Measurements from ENCODE around the gene IRX2. TPM values are rescaled to one million over a fixed set of nuclear protein-coding genes. Genes with fewer than 3 reads are reported as not detected.

The IRX2 gene
- total RNA-seq, 1 donor from 2014 or later = 6.7 TPM

DNA sequence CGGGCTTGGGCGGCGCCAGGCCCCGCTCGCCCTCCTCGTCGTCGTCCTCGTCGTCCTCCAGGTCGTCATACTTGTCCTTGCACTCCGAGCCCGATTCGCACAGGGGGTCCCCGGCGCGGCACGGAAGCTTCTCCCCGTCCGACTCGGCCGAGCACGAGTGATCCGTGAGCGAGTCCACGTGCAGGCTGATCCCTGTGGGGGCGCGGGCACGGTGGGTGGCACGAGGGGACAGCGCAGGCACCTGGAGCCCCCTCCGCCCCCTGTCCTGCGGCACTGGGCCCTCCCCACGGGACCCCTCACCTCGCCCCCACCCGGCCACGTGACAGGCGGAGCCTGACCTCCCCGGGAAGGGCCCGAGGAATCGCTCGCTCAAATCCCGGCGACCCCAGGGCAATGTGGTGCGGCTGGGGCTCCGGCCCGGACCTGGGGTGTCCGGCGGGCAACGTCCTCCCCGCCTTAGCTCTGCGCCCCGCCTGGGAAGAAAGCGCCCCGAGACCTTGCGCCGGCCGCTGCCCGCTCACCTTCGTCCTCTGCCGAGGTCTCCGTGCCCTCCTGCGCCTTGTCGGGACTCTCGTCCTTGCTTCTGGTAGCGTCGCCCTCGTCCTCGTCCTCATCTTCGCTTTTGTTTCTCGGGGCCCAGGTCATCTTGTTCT, 2.5 kb downstream of the IRX2 start:
- peaks cover 10% of the 10 kb centered on the region for H3K36me3 Mint-ChIP-seq (ENCODE audit: low read depth, unreplicated experiment)
- Histone ChIP-seq H3K79me2 (ENCODE audit: insufficient read depth, low read length) (peaks cover 82% of the 10 kb centered on the region), H3K4me3 (ENCODE audit: insufficient read depth, low read depth, low read length) (peak overlapping the region; percentile 77), H3K27me3 (ENCODE audit: insufficient read depth, low read length) (peaks cover 2% of the 10 kb centered on the region), H4K20me1 (ENCODE audit: insufficient read depth, low read length) (peaks cover 41% of the 10 kb centered on the region), H3K4me1 (ENCODE audit: insufficient read depth, low read length) (peaks cover 24% of the 10 kb centered on the region), H3K36me3 (ENCODE audit: insufficient read depth, low read length) (peaks cover 8% of the 10 kb centered on the region), H2AFZ (ENCODE audit: low read depth, low read length) (no peak overlapping the region), H3K4me2 (ENCODE audit: low read length) (peak overlapping the region; percentile 80), H3K9me3 (ENCODE audit: insufficient read depth, low read depth, low read length) (no peaks in the 10 kb centered on the region), H3K27ac (ENCODE audit: low read depth, low read length) (peak overlapping the region; percentile 79), H3K9ac (ENCODE audit: low read length) (peak overlapping the region; percentile 90)
- no peak overlapping the region for H3K27ac Mint-ChIP-seq (ENCODE audit: unreplicated experiment)
- TF ChIP-seq EZH2 (IDR thresholded peaks at IDR 0.05; ENCODE audit: insufficient read depth, low read length) (no peak), CTCF (IDR thresholded peaks at IDR 0.05; ENCODE audit: insufficient read depth, low read depth, low read length) (no peak)
- H3K9me3 Mint-ChIP-seq (ENCODE audit: unreplicated experiment) = peaks cover 7% of the 10 kb centered on the region
- peaks cover 20% of the 10 kb centered on the region for H3K27me3 Mint-ChIP-seq (ENCODE audit: low read depth, unreplicated experiment)
- no peak for DNase-seq (ENCODE audit: low read depth)
- no peak for FAIRE-seq
- no peak overlapping the region for H3K4me3 Mint-ChIP-seq (ENCODE audit: unreplicated experiment)
- H3K4me1 Mint-ChIP-seq (ENCODE audit: low read depth, unreplicated experiment) = peaks cover 2% of the 10 kb centered on the region

GRCh38 chr5:2748179-2748860, 3.2 kb downstream of the IRX2 start:
- Histone ChIP-seq H4K20me1 (ENCODE audit: insufficient read depth, low read length) (peaks cover 47% of the 10 kb centered on the region), H3K4me1 (ENCODE audit: insufficient read depth, low read length) (peaks cover 23% of the 10 kb centered on the region), H3K9ac (ENCODE audit: low read length) (peak overlapping the region; percentile 90), H3K27me3 (ENCODE audit: insufficient read depth, low read length) (peaks cover 2% of the 10 kb centered on the region), H3K4me2 (ENCODE audit: low read length) (peak overlapping the region; percentile 80), H3K9me3 (ENCODE audit: insufficient read depth, low read depth, low read length) (no peaks in the 10 kb centered on the region), H3K36me3 (ENCODE audit: insufficient read depth, low read length) (peaks cover 8% of the 10 kb centered on the region), H3K4me3 (ENCODE audit: insufficient read depth, low read depth, low read length) (peak overlapping the region; percentile 77), H2AFZ (ENCODE audit: low read depth, low read length) (no peak overlapping the region), H3K79me2 (ENCODE audit: insufficient read depth, low read length) (peaks cover 88% of the 10 kb centered on the region), H3K27ac (ENCODE audit: low read depth, low read length) (peak overlapping the region; percentile 79)
- H3K27me3 Mint-ChIP-seq (ENCODE audit: low read depth, unreplicated experiment) = peaks cover 19% of the 10 kb centered on the region
- peaks cover 10% of the 10 kb centered on the region for H3K36me3 Mint-ChIP-seq (ENCODE audit: low read depth, unreplicated experiment)
- TF ChIP-seq CTCF (IDR thresholded peaks at IDR 0.05; ENCODE audit: insufficient read depth, low read depth, low read length) (no peak), EZH2 (IDR thresholded peaks at IDR 0.05; ENCODE audit: insufficient read depth, low read length) (no peak)
- FAIRE-seq = no peak
- H3K4me3 Mint-ChIP-seq (ENCODE audit: unreplicated experiment) = no peak overlapping the region
- H3K9me3 Mint-ChIP-seq (ENCODE audit: unreplicated experiment) = peaks cover 7% of the 10 kb centered on the region
- DNase-seq (ENCODE audit: low read depth) = no peak
- H3K4me1 Mint-ChIP-seq (ENCODE audit: low read depth, unreplicated experiment) = peaks cover 2% of the 10 kb centered on the region
- no peak overlapping the region for H3K27ac Mint-ChIP-seq (ENCODE audit: unreplicated experiment)

Measured in astrocyte (in vitro differentiated cells and primary cell).